Peyer's patch (tissue), 4 donors: ENCODE results near the gene PHEX.

Experiments
- CTCF ChIP-seq, 6 experiments: fragments of 450-650 bp in 4 of 6; fragments of 200-600 bp in 2 of 6; sonication (generic) in 1 of 6; IDR thresholded peaks; one replicate each; pipeline ENCODE4 v1.5.1; 2017 to 2019; ENCODE audit warnings: antibody characterized with exemption in 6 of 6, mild to moderate bottlenecking in 3 of 6, moderate library complexity in 1 of 6
- POLR2A ChIP-seq, 2 donors: fragments of 450-650 bp; IDR thresholded peaks; one replicate each; pipeline ENCODE4 v1.5.1; 2017; ENCODE audit warnings: antibody characterized with exemption in 2 of 2, mild to moderate bottlenecking in 2 of 2, moderate library complexity in 2 of 2

GRCh38 chrX:22135994-22136684, 104.0 kb downstream of the PHEX start:
- TF ChIP-seq CTCF (IDR thresholded peaks at IDR 0.05) (peak; percentile 6 to 68 (median 56)), POLR2A (IDR thresholded peaks at IDR 0.05) (no peak)
